Measurements from ENCODE around the gene PTPRR. TPM values are rescaled to one million over a fixed set of nuclear protein-coding genes. Genes with fewer than 3 reads are reported as not detected.

The PTPRR gene
- total RNA-seq, 2 donors from 2014 or later, result 0.32 to 2.4 TPM

DNA sequence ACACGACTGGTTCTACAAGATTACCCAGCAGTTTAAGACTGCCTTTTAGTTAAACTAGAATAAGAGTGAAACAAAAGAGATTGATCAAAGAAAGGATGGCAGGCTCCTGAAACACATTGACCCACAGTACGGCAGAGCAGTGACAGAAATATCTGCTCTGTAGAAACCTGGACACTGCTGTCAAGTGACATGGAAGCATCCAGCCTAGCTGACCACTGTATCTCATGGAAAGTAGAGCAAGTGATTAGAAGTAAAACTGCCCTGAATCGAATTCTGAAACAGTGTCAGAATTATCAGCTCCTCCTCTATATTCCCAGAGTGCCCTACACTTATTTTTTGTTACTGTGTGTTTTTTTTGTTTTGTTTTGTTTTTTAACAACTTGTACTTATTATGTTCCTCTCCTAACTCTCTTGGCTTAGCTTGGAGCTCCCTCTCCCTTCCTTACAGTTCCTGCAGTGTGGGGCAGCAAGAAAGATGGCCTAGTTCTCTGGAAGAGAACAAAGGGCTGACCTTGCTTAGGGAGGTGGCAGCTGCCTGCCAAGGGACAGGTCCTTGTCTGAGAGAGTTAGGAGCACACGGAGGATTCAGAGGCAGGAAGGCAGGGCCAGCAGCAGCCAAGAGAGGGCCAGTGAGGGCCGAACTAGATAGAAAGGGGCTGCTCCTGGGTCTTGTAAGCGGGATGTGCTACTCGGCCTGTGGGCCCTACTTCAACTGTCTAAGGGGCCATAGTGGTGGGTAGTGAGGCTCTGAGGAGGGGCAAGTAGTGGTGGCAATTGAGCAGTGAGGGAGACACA lies 97.2 kb downstream of the PTPRR start:
- no peaks in the 10 kb centered on the region for H3K36me3 ChIP-seq
- intact Hi-C loops (cut with DNase I), result no loop called here
- H3K27me3 ChIP-seq (replicated peaks; ENCODE audit: insufficient read depth), result no peaks in the 10 kb centered on the region
- TF ChIP-seq POLR2A (IDR thresholded peaks at IDR 0.05), result no peak
- TF ChIP-seq, protein P1, sequence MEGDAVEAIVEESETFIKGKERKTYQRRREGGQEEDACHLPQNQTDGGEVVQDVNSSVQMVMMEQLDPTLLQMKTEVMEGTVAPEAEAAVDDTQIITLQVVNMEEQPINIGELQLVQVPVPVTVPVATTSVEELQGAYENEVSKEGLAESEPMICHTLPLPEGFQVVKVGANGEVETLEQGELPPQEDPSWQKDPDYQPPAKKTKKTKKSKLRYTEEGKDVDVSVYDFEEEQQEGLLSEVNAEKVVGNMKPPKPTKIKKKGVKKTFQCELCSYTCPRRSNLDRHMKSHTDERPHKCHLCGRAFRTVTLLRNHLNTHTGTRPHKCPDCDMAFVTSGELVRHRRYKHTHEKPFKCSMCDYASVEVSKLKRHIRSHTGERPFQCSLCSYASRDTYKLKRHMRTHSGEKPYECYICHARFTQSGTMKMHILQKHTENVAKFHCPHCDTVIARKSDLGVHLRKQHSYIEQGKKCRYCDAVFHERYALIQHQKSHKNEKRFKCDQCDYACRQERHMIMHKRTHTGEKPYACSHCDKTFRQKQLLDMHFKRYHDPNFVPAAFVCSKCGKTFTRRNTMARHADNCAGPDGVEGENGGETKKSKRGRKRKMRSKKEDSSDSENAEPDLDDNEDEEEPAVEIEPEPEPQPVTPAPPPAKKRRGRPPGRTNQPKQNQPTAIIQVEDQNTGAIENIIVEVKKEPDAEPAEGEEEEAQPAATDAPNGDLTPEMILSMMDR (IDR thresholded peaks at IDR 0.05), result no peak
- no peak for TF ChIP-seq POLR2AphosphoS5 (IDR thresholded peaks at IDR 0.05)
- H3K4me1 ChIP-seq (replicated peaks), result no peaks in the 10 kb centered on the region
- no peak overlapping the region for H3K4me3 ChIP-seq
- no peak overlapping the region for H3K27ac ChIP-seq
- WGBS, result 66% methylated on average over 7 of the region's 7 CpGs
- no peaks in the 10 kb centered on the region for H3K9me3 ChIP-seq
- no peak for DNase-seq (ENCODE audit: low spot score)

DNA sequence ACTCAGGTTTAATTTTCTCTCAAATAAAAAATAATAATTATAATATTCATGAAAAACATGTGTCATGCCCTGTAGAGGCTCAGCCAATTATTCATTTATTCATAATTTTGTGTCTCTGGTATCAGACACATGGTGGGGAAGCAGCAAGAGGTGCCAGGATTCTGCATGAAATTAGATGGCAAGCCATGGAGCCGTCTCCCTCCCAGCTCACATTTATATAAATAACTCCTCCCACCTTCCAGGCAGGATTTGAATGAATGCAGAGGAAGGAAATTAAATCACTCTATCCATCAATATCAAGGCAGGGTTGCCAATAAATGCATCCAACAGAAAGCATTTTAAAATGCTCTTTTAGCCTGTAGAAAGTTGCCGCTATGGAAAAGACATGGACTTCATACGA lies 98.1 kb downstream of the PTPRR start:
- no peak overlapping the region for H3K4me3 ChIP-seq
- WGBS, result 65% methylated on average over 3 of the region's 3 CpGs
- H3K9me3 ChIP-seq, result no peaks in the 10 kb centered on the region
- intact Hi-C loops (cut with DNase I), result no loop called here
- H3K4me1 ChIP-seq (replicated peaks), result no peaks in the 10 kb centered on the region
- H3K27ac ChIP-seq, result no peak overlapping the region
- DNase-seq (ENCODE audit: low spot score), result no peak
- H3K36me3 ChIP-seq, result no peaks in the 10 kb centered on the region
- H3K27me3 ChIP-seq (replicated peaks; ENCODE audit: insufficient read depth), result no peaks in the 10 kb centered on the region
- TF ChIP-seq POLR2A (IDR thresholded peaks at IDR 0.05), result no peak
- TF ChIP-seq, protein P1 (IDR thresholded peaks at IDR 0.05), result no peak
- TF ChIP-seq POLR2AphosphoS5 (IDR thresholded peaks at IDR 0.05), result no peak

DNA sequence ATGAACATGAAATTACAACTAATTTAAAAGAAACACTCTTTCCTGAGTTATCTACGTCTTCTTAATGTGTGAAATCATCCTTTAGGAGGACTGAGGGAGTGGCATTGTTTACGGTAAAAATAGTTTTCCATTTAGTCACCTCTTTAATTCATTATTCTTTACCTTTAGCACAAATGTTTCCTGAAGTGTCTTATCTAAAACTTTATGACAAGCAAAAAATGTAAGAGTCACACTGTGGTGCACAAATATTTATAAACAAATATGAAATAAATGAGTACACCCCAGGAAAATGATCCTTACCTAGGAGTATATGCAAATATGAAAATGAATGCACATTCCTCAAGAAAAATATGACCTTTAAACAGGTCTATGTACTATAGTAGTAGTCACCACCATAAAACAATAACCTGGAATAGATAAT lies 104.6 kb downstream of the PTPRR start:
- TF ChIP-seq POLR2AphosphoS5 (IDR thresholded peaks at IDR 0.05) (no peak), POLR2A (IDR thresholded peaks at IDR 0.05) (no peak)
- TF ChIP-seq, protein P1 (IDR thresholded peaks at IDR 0.05), result no peak
- WGBS, result 75% methylated on average over 2 of the region's 2 CpGs
- Histone ChIP-seq H3K27me3 (replicated peaks; ENCODE audit: insufficient read depth) (no peaks in the 10 kb centered on the region), H3K27ac (no peak overlapping the region), H3K4me1 (replicated peaks) (no peaks in the 10 kb centered on the region), H3K4me3 (no peak overlapping the region), H3K36me3 (no peaks in the 10 kb centered on the region), H3K9me3 (no peaks in the 10 kb centered on the region)
- intact Hi-C loops (cut with DNase I), result no loop called here
- no peak for DNase-seq (ENCODE audit: low spot score)

DNA sequence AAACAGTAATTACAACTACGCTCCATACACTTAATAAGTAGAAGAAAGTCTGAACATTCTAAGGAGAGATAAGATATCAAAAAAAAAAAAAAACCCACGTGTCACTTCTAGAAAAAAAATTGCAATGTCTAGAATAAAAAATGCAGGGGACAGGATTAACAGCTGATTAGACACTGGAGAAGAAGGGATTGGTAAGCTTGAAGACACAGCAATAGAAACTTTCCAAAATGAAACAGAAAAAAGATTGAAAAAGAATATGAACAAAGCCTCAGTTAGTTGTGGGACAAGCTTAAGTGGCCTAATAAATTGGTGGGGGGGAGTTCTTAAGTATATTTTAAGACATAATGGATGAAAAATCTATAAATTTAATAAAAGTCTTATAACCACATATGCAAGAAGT lies 105.5 kb downstream of the PTPRR start:
- TF ChIP-seq, protein P1 (IDR thresholded peaks at IDR 0.05), result no peak
- TF ChIP-seq POLR2A (IDR thresholded peaks at IDR 0.05), result no peak
- TF ChIP-seq POLR2AphosphoS5 (IDR thresholded peaks at IDR 0.05), result no peak
- WGBS, result 87% methylated on average over 2 of the region's 2 CpGs
- no peak for DNase-seq (ENCODE audit: low spot score)
- no peak overlapping the region for H3K4me3 ChIP-seq
- H3K27ac ChIP-seq, result no peak overlapping the region
- H3K4me1 ChIP-seq (replicated peaks), result no peaks in the 10 kb centered on the region
- intact Hi-C loops (cut with DNase I), result no loop called here
- H3K9me3 ChIP-seq, result no peaks in the 10 kb centered on the region
- H3K27me3 ChIP-seq (replicated peaks; ENCODE audit: insufficient read depth), result no peaks in the 10 kb centered on the region
- no peaks in the 10 kb centered on the region for H3K36me3 ChIP-seq

DNA sequence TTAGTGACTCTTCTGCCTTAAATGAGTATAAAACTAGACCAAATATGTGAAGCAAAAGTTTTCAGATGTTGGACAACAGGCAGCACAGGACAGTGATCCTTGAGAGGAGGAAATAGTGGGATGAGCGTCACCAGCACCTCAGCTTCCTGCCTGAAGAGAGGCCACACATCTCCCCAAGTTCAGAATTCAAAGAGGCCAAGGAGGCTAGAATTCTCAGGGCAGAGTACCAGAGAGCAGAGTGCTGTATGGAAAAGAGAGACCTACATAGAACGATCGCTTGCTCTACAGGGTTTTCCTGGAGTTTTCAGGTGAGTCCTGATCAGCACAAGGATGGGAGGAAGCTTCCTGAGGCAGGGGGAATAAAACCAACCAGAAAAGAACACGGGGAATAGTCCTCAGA lies 107.0 kb downstream of the PTPRR start:
- WGBS, result 72% methylated on average over 4 of the region's 4 CpGs
- TF ChIP-seq POLR2A (IDR thresholded peaks at IDR 0.05), result no peak
- no peak for TF ChIP-seq POLR2AphosphoS5 (IDR thresholded peaks at IDR 0.05)
- TF ChIP-seq, protein P1 (IDR thresholded peaks at IDR 0.05), result no peak

More for the DNA sequence above, 107.0 kb downstream of the PTPRR start:
- H3K27me3 ChIP-seq (replicated peaks; ENCODE audit: insufficient read depth), result no peaks in the 10 kb centered on the region
- H3K27ac ChIP-seq, result no peak overlapping the region
- no peaks in the 10 kb centered on the region for H3K4me1 ChIP-seq (replicated peaks)
- intact Hi-C loops (cut with DNase I), result no loop called here
- H3K9me3 ChIP-seq, result no peaks in the 10 kb centered on the region
- H3K4me3 ChIP-seq, result no peak overlapping the region
- H3K36me3 ChIP-seq, result no peaks in the 10 kb centered on the region
- no peak for DNase-seq (ENCODE audit: low spot score)

All from prostate gland (tissue), 2 donors.